Fibroblast of skin of right quadriceps (primary cell): ENCODE data around the gene ARIH2.
"Not testable (repeated sequence)": the region's sequence is repeated elsewhere in the genome, so short reads cannot be mapped to it uniquely, and the experiment has no call there.

ENCODE experiments used
- DNase-seq: peaks from one replicate; pipeline ENCODE4 v3.0.0-alpha.2; 2013

Gene ARIH2

GRCh38 chr3:48918388-48919214 is at the start of gene ARIH2:
ARIH2 (plus strand) TSS chr3:48918842; CDS start chr3:48927559, 8,717 bp downstream.
- peak; percentile 90 for DNase-seq

GRCh38 chr3:48877671-48878070 is 41.0 kb upstream of the ARIH2 start:
- DNase-seq: no peak

- no peak for DNase-seq
Observed at GRCh38 chr3:48879307-48879993, 39.2 kb upstream of the ARIH2 start.

GRCh38 chr3:48879994-48880377 is 38.7 kb upstream of the ARIH2 start:
- no peak for DNase-seq

GRCh38 chr3:48881006-48881405 is 37.6 kb upstream of the ARIH2 start:
- no peak for DNase-seq

GRCh38 chr3:48881652-48882114 is 37.0 kb upstream of the ARIH2 start:
- DNase-seq: no peak

- no peak for DNase-seq
Observed at GRCh38 chr3:48885753-48886152, 32.9 kb upstream of the ARIH2 start.

- DNase-seq: no peak
Observed at GRCh38 chr3:48891606-48892005, 27.0 kb upstream of the ARIH2 start.

- DNase-seq: no peak
Observed at GRCh38 chr3:48894516-48894915, 24.1 kb upstream of the ARIH2 start.

GRCh38 chr3:48896936-48897335 is 21.7 kb upstream of the ARIH2 start:
- no peak for DNase-seq

GRCh38 chr3:48897460-48898376 is 20.9 kb upstream of the ARIH2 start:
- no peak for DNase-seq

GRCh38 chr3:48898383-48899234 is 20.0 kb upstream of the ARIH2 start, which contains the start of gene SLC25A20:
SLC25A20 (minus strand) TSS chr3:48898882; CDS start chr3:48898794, 88 bp downstream.
- DNase-seq: peak; percentile 83

- DNase-seq: no peak
Observed at GRCh38 chr3:48899273-48899672, 19.4 kb upstream of the ARIH2 start.

- DNase-seq: not testable (repeated sequence)
Observed at GRCh38 chr3:48907026-48907425, 11.6 kb upstream of the ARIH2 start.

GRCh38 chr3:48915296-48915695 is 3.3 kb upstream of the ARIH2 start:
- DNase-seq: no peak

GRCh38 chr3:48919215-48920138 is 835 bp downstream of the ARIH2 start:
- DNase-seq: peak; percentile 44

- DNase-seq: no peak
Observed at GRCh38 chr3:48926425-48927392, 8.1 kb downstream of the ARIH2 start.

- no peak for DNase-seq
Observed at GRCh38 chr3:48927928-48928327, 9.3 kb downstream of the ARIH2 start.

- DNase-seq: no peak
Observed at GRCh38 chr3:48928679-48929078, 10.0 kb downstream of the ARIH2 start.
